GM23338 (cell line): Measurements from ENCODE around the gene CUEDC2.
"Not testable (repeated sequence)": the region's sequence is repeated elsewhere in the genome, so short reads cannot be mapped to it uniquely, and the experiment has no call there.

Experiments
- CREB1 ChIP-seq: fragments of 250-450 bp; sonication (Bioruptor Pico); IDR thresholded peaks from 2 replicates; pipeline ENCODE4 v1.5.0; 2020; ENCODE audit warnings: low read depth, mild to moderate bottlenecking, moderate library complexity
- CTCF ChIP-seq, 2 experiments: fragments of 200-600 bp in 1 of 2; sonication (generic) in 1 of 2; conservative IDR thresholded peaks; 2 replicates each; pipeline versions ENCODE4 v1.5.1 to v1.6.1; 2016 to 2017; ENCODE audit warnings: antibody characterized with exemption in 2 of 2, low read depth in 2 of 2, mild to moderate bottlenecking in 2 of 2, moderate library complexity in 1 of 2
- ETS1 ChIP-seq: IDR thresholded peaks from 2 replicates; pipeline ENCODE4 v1.6.1; 2016; ENCODE audit warnings: antibody characterized with exemption
- EZH2 ChIP-seq: fragments of 200-600 bp; sonication (generic); IDR thresholded peaks from one replicate; pipeline ENCODE4 v1.8.0; 2017; ENCODE audit warnings: antibody characterized with exemption, mild to moderate bottlenecking, low read depth; ENCODE audit not compliant: unreplicated experiment
- EZH2phosphoT487 ChIP-seq: fragments of 200-600 bp; sonication (generic); IDR thresholded peaks from one replicate; pipeline ENCODE4 v1.8.1; 2018; ENCODE audit warnings: antibody characterized with exemption; ENCODE audit not compliant: unreplicated experiment
- POLR2AphosphoS5 ChIP-seq: IDR thresholded peaks from 2 replicates; pipeline ENCODE4 v1.6.1; 2016; ENCODE audit warnings: antibody characterized with exemption, low read depth
- REST ChIP-seq: IDR thresholded peaks from one replicate; pipeline ENCODE4 v1.6.1; 2018; ENCODE audit warnings: antibody characterized with exemption; ENCODE audit not compliant: unreplicated experiment
- ZNF114 ChIP-seq: fragments of 250-450 bp; sonication (Bioruptor Pico); IDR thresholded peaks from 2 replicates; pipeline ENCODE4 v1.5.0; 2020; ENCODE audit warnings: mild to moderate bottlenecking, moderate library complexity

GRCh38 chr10:102454662-102455487 lies 22.5 kb upstream of the CUEDC2 start:
- not testable (repeated sequence) for TF ChIP-seq CTCF (conservative IDR thresholded peaks at IDR 0.05; ENCODE audit: low read depth in 2 of 2); ZNF114; EZH2; EZH2phosphoT487; POLR2AphosphoS5; ETS1; CREB1 (CRISPR knock-in tag); REST
